Liver (tissue), 9 donors: ENCODE data around the gene DSCAM. TPM values are rescaled to one million over a fixed set of nuclear protein-coding genes. Genes with fewer than 3 reads are reported as not detected.

Source experiments
- DNase-seq: peaks from one replicate; pipeline ENCODE4 v3.0.0-alpha.2; 2017; ENCODE audit warnings: low spot score
- H3K27ac ChIP-seq, 2 donors: one replicate each; pipeline ENCODE4 v1.7.0; 2013; ENCODE audit warnings: inconsistent platforms in 2 of 2, low read length in 2 of 2, control low read depth in 1 of 2, low read depth in 1 of 2, mild to moderate bottlenecking in 1 of 2
- H3K27me3 ChIP-seq, 4 donors: one replicate each; pipeline versions ENCODE4 v1.6.1 to v1.7.0; 2013; ENCODE audit warnings: low read length in 3 of 4, inconsistent platforms in 1 of 4, mild to moderate bottlenecking in 1 of 4, moderate library complexity in 1 of 4; ENCODE audit not compliant: control insufficient read depth in 4 of 4, insufficient read depth in 4 of 4
- H3K36me3 ChIP-seq, 4 donors: one replicate each; pipeline versions ENCODE4 v1.6.1 to v1.7.0; 2013; ENCODE audit warnings: low read length in 3 of 4, mild to moderate bottlenecking in 3 of 4, low read depth in 1 of 4, moderate library complexity in 1 of 4; ENCODE audit not compliant: control insufficient read depth in 4 of 4, insufficient read depth in 3 of 4
- H3K4me1 ChIP-seq, 4 donors: one replicate each; pipeline versions ENCODE4 v1.6.1 to v1.7.0; 2013; ENCODE audit warnings: low read length in 3 of 4, mild to moderate bottlenecking in 3 of 4, moderate library complexity in 1 of 4; ENCODE audit not compliant: control insufficient read depth in 4 of 4, insufficient read depth in 4 of 4
- H3K4me3 ChIP-seq, 3 donors: one replicate each; pipeline versions ENCODE4 v1.6.1 to v1.7.0; 2013; ENCODE audit warnings: low read length in 3 of 3, control low read depth in 1 of 3, low read depth in 1 of 3, mild to moderate bottlenecking in 1 of 3
- H3K9ac ChIP-seq, 2 donors: one replicate each; pipeline ENCODE4 v1.7.0; 2013; ENCODE audit warnings: low read length in 2 of 2, mild to moderate bottlenecking in 2 of 2, moderate library complexity in 2 of 2, control low read depth in 1 of 2, low read depth in 1 of 2
- H3K9me3 ChIP-seq, 4 donors: one replicate each; pipeline versions ENCODE4 v1.6.1 to v1.7.0; 2013; ENCODE audit warnings: low read length in 3 of 4; ENCODE audit not compliant: control insufficient read depth in 4 of 4
- EGR1 ChIP-seq, 2 donors: IDR thresholded peaks; 2 replicates each; pipeline ENCODE4 v1.6.1; 2016 to 2018; ENCODE audit warnings: antibody characterized with exemption in 2 of 2, low read depth in 2 of 2
- FOXA1 ChIP-seq: IDR thresholded peaks from 2 replicates; pipeline ENCODE4 v1.6.1; 2016; ENCODE audit warnings: antibody characterized with exemption
- FOXA2 ChIP-seq: IDR thresholded peaks from 2 replicates; pipeline ENCODE4 v1.6.1; 2016; ENCODE audit warnings: antibody characterized with exemption
- GABPA ChIP-seq, 2 donors: IDR thresholded peaks in 1 of 2; conservative IDR thresholded peaks in 1 of 2; 2 replicates each; pipeline ENCODE4 v1.6.1; 2016; ENCODE audit warnings: antibody characterized with exemption in 2 of 2, mild to moderate bottlenecking in 1 of 2, moderate library complexity in 1 of 2
- HNF4A ChIP-seq, 2 donors: conservative IDR thresholded peaks; 2 replicates each; pipeline ENCODE4 v1.6.1; 2016; ENCODE audit warnings: antibody characterized with exemption in 2 of 2, mild to moderate bottlenecking in 2 of 2
- HNF4G ChIP-seq: IDR thresholded peaks from 2 replicates; pipeline ENCODE4 v1.6.1; 2016; ENCODE audit warnings: antibody characterized with exemption
- JUND ChIP-seq, 2 donors: IDR thresholded peaks; 2 replicates each; pipeline ENCODE4 v1.6.1; 2016; ENCODE audit warnings: antibody characterized with exemption in 2 of 2
- NR2F2 ChIP-seq: IDR thresholded peaks from 2 replicates; pipeline ENCODE4 v1.6.1; 2016; ENCODE audit warnings: antibody characterized with exemption
- RAD21 ChIP-seq, 2 donors: IDR thresholded peaks; 2 replicates each; pipeline ENCODE4 v1.6.1; 2016; ENCODE audit warnings: antibody characterized with exemption in 2 of 2, mild to moderate bottlenecking in 2 of 2
- REST ChIP-seq: IDR thresholded peaks from 2 replicates; pipeline ENCODE4 v1.6.1; 2016; ENCODE audit warnings: antibody characterized with exemption, mild to moderate bottlenecking
- RXRA ChIP-seq, 2 donors: IDR thresholded peaks; 2 replicates each; pipeline ENCODE4 v1.6.1; 2017 to 2018; ENCODE audit warnings: antibody characterized with exemption in 2 of 2, mild to moderate bottlenecking in 1 of 2
- SP1 ChIP-seq: IDR thresholded peaks from 2 replicates; pipeline ENCODE4 v1.6.1; 2018; ENCODE audit warnings: antibody characterized with exemption, mild to moderate bottlenecking
- TAF1 ChIP-seq: conservative IDR thresholded peaks from 2 replicates; pipeline ENCODE4 v1.6.1; 2016; ENCODE audit warnings: antibody characterized with exemption, mild to moderate bottlenecking
- YY1 ChIP-seq: IDR thresholded peaks from 2 replicates; pipeline ENCODE4 v1.6.1; 2016; ENCODE audit warnings: antibody characterized with exemption, mild to moderate bottlenecking
- WGBS: extraction: QIAGEN DNeasy Blood & Tissue Kit; methylation state at CpG from one replicate; pipeline ENCODE4 v1.1.7; 2013; 5-methylcytosine and 5-hydroxymethylcytosine counted together
- polyA plus RNA-seq, 2 donors: library from polyadenylated mRNA; stranded (reverse) in 1 of 2; unstranded in 1 of 2; fragments of 200-250 nt in 1 of 2; fragments of >200 nt in 1 of 2; fragmentation: Nextera tagmentation in 1 of 2; extraction: Ambion mirVana in 1 of 2; gene quantifications; one replicate each; pipeline versions ENCODE4 v1.2.1 to v1.2.3, GENCODE V29; 2013 to 2015
- total RNA-seq, 2 donors: library from RNA; depleted of rRNA; stranded (reverse); fragments of >200 nt; gene quantifications; one replicate each; pipeline ENCODE4 v1.2.3, GENCODE V29; 2014
- TF ChIP-seq, protein P1 (sequence below): IDR thresholded peaks from 2 replicates; pipeline ENCODE4 v1.6.1; 2016; ENCODE audit warnings: antibody characterized with exemption
- TF ChIP-seq, protein P2 (sequence below): fragments of 150-350 bp; IDR thresholded peaks from 2 replicates; pipeline ENCODE4 v1.5.1; 2017; ENCODE audit warnings: improper control_type of control experiment, low read depth, low read length; ENCODE audit not compliant: missing input control
- TF ChIP-seq, protein P3 (sequence below): IDR thresholded peaks from 2 replicates; pipeline ENCODE4 v1.6.1; 2016; ENCODE audit warnings: antibody characterized with exemption
- TF ChIP-seq, protein P4 (sequence below): IDR thresholded peaks from 2 replicates; pipeline ENCODE4 v1.6.1; 2016; ENCODE audit warnings: antibody characterized with exemption
- donor health status: healthy.
- donor health status: healthy.
- donor health status: healthy.
- donor health status: healthy.
- donor health status: healthy.

The DSCAM gene
- total and polyA plus RNA-seq, 4 donors, result 0.02 to 0.23 (median 0.10) TPM

- peaks cover 0 to 3% (median 0%) of the 10 kb centered on the region in 4 donors for H3K9me3 ChIP-seq
- H3K36me3 ChIP-seq, result no peaks in the 10 kb centered on the region
- peaks cover 0 to 10% (median 3%) of the 10 kb centered on the region in 4 donors for H3K27me3 ChIP-seq
- no peak overlapping the region for H3K9ac ChIP-seq
- no peak overlapping the region for H3K27ac ChIP-seq
- WGBS, result 73% methylated on average over 5 of the region's 5 CpGs
- TF ChIP-seq, protein P1, sequence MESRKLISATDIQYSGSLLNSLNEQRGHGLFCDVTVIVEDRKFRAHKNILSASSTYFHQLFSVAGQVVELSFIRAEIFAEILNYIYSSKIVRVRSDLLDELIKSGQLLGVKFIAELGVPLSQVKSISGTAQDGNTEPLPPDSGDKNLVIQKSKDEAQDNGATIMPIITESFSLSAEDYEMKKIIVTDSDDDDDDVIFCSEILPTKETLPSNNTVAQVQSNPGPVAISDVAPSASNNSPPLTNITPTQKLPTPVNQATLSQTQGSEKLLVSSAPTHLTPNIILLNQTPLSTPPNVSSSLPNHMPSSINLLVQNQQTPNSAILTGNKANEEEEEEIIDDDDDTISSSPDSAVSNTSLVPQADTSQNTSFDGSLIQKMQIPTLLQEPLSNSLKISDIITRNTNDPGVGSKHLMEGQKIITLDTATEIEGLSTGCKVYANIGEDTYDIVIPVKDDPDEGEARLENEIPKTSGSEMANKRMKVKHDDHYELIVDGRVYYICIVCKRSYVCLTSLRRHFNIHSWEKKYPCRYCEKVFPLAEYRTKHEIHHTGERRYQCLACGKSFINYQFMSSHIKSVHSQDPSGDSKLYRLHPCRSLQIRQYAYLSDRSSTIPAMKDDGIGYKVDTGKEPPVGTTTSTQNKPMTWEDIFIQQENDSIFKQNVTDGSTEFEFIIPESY, result no peak
- no peak for TF ChIP-seq TAF1
- no peak for TF ChIP-seq NR2F2
- no peak for TF ChIP-seq RXRA (IDR thresholded peaks at IDR 0.05)
- no peak for TF ChIP-seq RAD21 (IDR thresholded peaks at IDR 0.05)
- TF ChIP-seq JUND (IDR thresholded peaks at IDR 0.05), result no peak
- TF ChIP-seq, protein P2, sequence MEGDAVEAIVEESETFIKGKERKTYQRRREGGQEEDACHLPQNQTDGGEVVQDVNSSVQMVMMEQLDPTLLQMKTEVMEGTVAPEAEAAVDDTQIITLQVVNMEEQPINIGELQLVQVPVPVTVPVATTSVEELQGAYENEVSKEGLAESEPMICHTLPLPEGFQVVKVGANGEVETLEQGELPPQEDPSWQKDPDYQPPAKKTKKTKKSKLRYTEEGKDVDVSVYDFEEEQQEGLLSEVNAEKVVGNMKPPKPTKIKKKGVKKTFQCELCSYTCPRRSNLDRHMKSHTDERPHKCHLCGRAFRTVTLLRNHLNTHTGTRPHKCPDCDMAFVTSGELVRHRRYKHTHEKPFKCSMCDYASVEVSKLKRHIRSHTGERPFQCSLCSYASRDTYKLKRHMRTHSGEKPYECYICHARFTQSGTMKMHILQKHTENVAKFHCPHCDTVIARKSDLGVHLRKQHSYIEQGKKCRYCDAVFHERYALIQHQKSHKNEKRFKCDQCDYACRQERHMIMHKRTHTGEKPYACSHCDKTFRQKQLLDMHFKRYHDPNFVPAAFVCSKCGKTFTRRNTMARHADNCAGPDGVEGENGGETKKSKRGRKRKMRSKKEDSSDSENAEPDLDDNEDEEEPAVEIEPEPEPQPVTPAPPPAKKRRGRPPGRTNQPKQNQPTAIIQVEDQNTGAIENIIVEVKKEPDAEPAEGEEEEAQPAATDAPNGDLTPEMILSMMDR, result no peak
- TF ChIP-seq, protein P3, sequence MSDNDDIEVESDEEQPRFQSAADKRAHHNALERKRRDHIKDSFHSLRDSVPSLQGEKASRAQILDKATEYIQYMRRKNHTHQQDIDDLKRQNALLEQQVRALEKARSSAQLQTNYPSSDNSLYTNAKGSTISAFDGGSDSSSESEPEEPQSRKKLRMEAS, result no peak
- TF ChIP-seq GABPA (IDR thresholded peaks at IDR 0.05 in 1 of 2, conservative IDR thresholded peaks at IDR 0.05 in 1 of 2), result no peak
- no peak for TF ChIP-seq HNF4G
- TF ChIP-seq YY1, result no peak
- TF ChIP-seq EGR1 (IDR thresholded peaks at IDR 0.05; ENCODE audit: low read depth in 2 of 2), result no peak
- TF ChIP-seq HNF4A (conservative IDR thresholded peaks at IDR 0.05), result no peak
- no peak for TF ChIP-seq FOXA2
- TF ChIP-seq FOXA1, result no peak
- TF ChIP-seq, protein P4, sequence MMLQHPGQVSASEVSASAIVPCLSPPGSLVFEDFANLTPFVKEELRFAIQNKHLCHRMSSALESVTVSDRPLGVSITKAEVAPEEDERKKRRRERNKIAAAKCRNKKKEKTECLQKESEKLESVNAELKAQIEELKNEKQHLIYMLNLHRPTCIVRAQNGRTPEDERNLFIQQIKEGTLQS, result no peak
- no peak for TF ChIP-seq SP1
- TF ChIP-seq REST, result no peak
- DNase-seq, result no peak
- no peak overlapping the region for H3K4me3 ChIP-seq
- H3K4me1 ChIP-seq, result no peaks in the 10 kb centered on the region
Measured at GRCh38 chr21:40837456-40837855, 9.5 kb downstream of the DSCAM start.
